ENCODE data around the gene SPATS2.

Gene SPATS2

DNA sequence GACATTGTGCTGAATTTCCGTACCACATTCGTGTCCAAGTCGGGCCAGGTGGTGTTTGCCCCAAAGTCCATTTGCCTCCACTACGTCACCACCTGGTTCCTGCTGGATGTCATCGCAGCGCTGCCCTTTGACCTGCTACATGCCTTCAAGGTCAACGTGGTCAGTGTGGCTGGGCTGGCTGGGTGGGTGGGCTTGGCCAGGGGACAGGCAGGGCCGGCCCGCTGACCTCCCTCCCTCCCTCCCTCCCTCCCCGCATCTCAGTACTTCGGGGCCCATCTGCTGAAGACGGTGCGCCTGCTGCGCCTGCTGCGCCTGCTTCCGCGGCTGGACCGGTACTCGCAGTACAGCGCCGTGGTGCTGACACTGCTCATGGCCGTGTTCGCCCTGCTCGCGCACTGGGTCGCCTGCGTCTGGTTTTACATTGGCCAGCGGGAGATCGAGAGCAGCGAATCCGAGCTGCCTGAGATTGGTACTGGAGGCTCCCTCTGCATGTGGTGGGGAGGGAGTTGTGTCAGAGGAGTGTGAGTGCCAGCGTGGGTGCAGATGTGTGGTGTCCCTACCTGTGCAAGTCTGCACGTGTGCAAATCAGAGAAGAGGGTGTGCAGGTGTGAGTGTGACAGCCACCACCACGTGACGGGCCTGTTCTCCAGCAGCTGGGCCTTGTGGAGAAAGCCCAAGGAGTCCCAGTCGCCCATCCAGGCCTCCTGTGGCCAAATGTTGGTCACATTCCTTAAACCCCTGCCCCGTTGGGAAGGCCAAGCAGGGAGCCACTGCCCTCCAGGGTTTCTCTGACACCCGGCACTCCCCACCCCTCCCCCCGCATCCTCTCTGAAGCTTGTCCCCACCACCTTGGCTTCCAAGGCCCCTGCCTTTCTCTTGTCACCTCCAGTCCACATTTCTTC lies 176.9 kb downstream of the SPATS2 start:
- peak; percentile 54 for DNase-seq

DNA sequence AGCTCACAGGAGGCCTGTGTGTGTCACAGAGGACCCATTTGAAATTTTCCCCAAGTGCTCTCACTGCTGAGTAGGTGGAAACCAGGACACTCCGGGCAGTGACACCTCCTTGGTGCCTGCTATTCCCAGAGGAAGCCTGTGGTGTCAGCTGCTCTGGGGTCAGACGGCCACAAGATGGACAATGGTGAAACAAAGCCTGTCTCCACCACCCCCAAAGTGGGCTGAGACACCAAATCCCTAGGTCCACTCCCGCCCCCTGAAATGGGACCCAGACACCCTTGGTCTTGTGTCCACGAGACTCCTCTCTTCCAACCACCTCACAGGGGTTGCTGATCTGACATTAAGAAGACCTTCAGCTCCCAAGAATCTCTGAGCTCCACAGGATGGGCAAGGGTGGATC lies 178.6 kb downstream of the SPATS2 start:
- peak; percentile 32 for DNase-seq

DNA sequence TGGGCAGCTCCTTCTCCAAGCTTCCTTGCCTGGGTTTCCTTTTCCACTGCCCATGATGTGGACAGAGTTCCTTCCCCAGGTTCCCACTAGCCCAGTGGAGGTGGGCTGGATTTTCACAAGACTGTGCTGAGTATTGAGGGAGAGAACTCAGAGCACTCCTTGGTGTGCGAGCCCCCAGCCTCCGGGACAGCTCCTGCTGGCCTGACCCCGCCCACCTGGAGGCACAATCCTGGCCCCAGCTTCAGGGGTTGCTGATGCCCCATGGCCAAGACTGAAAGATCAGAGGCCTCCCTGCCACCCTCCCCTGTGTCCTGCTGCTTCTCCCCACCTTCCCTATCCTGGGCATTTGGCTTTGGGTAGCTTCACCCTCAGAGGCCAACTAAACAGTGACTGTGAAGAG lies 179.2 kb downstream of the SPATS2 start:
- no peak for DNase-seq

DNA sequence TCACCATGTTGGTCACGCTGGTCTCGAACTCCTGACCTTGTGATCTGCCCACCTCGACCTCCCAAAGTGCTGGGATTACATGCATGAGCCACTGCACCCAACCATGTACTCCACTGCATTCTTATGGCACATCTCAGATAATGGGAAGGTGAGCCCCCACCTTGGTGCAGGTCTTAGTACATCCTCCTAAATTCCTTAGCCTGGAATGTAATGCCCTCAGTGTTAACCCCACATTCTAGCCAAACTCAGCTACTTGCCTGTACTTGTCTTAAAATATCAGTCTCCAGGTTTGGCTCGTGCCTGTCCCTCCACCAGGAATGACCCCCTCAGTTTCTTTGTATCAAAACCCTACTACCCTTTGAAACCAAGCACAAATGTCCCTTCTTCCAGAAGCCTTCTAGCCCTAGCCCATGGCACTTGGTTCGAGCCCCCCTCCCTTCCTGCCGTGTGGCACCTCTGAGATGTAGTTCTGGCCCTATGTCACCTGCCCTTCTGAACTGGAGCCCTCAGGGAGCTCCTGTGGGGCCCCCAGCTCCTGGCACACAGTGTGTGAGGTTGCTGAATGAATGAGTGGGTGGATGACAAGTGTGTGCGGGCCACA lies 179.9 kb downstream of the SPATS2 start:
- DNase-seq, result no peak

DNA sequence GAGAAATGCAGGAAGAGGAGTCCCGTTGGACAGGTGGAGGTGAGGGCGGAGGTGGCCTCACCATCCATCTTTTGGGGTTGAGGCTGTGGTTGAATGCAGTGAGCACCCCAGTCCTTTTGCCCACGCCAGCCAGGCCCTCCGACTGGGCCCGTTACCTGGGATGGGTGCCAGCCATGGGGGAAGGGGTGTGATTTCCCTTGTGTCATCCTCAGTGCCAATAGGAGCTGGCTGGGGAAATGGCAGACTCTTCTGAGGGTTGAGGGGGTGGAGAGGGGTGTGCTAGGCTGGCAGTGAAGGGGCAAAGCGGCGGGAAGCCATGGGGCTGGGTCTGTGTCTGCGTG lies 181.2 kb downstream of the SPATS2 start:
- no peak for DNase-seq

DNA sequence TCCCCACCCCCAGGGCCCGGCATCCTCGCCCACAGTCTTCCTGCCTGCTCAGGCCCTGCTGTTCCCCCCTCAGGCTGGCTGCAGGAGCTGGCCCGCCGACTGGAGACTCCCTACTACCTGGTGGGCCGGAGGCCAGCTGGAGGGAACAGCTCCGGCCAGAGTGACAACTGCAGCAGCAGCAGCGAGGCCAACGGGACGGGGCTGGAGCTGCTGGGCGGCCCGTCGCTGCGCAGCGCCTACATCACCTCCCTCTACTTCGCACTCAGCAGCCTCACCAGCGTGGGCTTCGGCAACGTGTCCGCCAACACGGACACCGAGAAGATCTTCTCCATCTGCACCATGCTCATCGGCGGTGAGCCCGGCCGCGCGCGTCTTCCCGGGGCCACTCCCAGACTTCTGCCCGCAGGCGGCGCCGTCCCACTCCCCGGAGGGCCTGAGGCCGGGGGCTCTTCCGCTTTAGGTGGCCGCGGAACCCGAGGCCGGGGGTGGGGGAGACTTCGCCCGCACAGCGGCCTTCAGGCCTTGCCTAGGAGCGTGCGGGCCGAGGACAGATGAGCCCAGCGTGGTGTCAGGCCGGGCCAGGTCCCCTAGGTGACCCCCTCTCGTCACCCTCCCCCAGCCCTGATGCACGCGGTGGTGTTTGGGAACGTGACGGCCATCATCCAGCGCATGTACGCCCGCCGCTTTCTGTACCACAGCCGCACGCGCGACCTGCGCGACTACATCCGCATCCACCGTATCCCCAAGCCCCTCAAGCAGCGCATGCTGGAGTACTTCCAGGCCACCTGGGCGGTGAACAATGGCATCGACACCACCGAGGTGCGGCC lies 181.8 kb downstream of the SPATS2 start:
- DNase-seq, result peak; percentile 82

DNA sequence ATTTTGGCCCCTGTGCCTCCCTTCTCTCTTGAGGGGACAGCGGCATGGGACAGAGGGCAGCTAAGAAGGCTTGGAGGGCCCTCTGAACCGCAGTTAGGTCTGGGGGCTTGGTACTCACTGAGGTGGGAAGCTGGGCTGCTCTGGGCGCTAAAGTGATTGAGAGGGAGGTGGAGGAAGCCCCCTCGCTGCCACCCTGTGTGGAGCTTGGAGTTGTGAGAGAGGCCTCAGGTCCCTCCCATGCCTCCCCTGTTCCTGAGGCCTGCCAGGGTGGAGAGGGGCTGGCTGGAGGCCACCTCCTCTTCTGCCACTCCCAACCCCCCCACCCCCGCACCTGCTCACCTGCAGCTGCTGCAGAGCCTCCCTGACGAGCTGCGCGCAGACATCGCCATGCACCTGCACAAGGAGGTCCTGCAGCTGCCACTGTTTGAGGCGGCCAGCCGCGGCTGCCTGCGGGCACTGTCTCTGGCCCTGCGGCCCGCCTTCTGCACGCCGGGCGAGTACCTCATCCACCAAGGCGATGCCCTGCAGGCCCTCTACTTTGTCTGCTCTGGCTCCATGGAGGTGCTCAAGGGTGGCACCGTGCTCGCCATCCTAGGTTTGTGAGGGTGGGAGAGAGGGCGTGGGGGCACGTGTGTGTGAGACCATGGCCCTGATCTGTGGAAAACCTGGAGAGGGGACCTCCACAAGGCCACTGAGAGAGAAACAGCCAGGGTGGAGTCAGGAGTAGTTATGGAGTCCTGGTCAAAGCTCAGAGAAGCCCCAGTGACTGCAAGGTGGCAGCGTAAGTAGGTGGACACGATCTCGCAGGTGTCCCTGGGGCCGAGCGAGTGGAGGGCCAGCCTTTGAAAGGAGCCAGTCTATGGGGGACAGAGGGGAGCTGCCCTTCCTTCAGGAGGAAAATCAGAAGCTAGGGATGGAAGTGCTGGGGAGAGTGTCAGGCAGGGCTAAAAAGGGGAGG lies 182.8 kb downstream of the SPATS2 start:
- DNase-seq, result peak; percentile 95

DNA sequence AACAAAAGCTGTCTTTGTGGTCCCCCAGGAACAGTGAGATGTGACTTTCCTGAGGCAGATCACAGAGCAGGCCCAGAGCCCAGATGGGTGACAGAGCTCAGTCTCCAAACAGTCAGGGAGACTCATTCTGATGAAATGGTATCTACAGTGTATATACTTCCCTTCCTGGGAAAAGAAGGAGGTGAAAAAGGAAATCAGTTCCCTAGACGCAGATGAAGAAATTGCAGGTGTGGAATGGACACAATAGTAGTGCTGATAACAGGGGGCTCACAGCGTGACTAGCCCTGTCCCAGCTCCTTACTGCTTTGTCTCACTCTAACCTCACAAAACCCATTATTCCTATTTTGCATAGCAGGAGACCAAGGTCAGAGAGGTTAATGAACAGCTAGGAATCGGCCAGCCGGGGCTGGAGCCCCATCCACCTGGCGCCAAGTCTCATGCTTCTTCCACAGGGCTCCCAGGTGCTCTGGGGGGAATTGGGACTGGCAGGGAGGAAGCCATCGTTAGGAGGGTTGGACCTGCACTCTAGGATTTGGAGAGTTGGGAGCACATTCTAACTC lies 183.5 kb downstream of the SPATS2 start:
- DNase-seq, result peak; percentile 51

DNA sequence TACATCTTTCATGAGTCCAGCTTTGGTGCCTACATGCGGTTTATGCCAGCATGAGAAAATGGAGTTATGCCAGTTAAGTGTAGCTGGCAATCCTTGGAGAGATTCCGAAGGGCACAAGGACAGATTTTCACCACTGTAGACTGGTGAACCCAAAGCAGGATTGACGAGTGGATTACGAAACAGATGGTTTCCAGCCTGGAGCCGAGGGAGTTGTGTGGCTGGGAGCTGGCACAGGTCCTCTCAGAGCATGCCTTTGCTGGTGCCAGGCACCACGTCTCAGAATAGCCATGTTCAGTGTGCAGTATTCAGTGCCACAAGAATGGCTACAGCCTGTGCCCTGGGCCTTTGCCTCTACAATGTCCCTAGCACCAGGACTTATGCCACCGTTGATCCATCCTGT lies 184.8 kb downstream of the SPATS2 start:
- DNase-seq, result no peak

DNA sequence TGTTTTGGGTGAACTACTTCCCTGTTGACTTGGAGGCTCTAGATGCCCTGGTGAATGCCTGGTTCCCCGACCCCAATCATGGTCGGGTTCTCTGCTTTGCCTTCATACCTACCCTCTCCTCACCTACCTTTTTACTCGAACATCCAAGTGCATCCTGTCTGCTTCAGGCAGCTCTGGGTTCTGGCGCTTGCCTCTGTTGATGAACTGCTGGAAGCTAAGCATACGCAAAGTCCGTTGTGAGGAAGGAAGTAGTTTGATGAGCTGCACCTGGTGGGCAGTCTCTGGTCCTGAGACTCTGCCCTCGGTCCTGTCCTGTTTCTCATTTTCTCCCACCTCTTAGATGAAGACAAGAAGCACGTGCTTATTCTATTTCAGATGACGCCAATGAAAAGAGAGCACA lies 185.2 kb downstream of the SPATS2 start:
- DNase-seq, result no peak

DNA sequence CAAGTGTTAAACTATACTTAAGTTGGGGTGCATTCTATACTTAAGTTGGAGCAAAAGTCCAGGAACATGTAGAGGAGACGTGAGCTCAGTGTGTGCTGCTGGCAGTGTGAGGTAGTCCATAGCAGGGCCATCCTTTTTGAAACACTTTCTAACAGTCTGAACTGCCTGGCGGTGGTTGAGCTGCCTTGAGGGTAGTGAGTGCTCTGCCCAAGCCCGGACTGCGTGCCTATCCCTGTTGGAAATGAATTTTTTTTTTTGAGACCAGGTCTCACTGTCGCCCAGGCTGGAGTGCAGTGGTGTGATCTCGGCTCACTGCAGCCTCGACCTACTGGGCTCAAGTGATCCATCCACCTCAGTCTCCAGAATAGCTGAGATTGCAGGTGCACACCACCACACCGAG lies 185.6 kb downstream of the SPATS2 start:
- DNase-seq, result no peak

DNA sequence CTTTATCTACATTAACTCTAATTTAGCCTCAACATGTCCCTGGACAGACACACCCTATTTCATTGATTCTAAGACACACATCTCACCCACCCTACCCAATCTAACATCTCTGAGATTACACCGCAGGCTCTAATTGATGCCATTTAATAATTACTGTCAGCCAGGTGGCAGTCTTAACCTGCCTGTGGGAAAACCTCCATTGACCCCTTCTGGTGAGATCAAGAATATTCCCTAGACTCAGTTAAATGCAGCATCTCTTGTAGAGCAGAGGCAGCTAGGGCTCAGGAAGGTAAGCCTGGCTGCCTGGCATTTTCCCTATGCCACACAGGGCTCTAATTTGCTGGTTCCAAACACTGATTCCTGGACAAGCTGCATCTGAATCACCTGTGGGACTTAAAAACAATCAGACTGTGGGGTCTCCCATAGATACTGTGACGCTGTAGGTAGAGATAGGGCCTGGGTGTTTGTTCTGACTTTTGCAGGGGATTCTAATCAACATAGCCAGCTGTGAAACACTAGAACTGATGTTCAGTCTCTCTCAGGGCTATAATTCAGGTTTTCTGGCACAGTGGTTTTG lies 186.3 kb downstream of the SPATS2 start:
- DNase-seq, result peak; percentile 78

DNA sequence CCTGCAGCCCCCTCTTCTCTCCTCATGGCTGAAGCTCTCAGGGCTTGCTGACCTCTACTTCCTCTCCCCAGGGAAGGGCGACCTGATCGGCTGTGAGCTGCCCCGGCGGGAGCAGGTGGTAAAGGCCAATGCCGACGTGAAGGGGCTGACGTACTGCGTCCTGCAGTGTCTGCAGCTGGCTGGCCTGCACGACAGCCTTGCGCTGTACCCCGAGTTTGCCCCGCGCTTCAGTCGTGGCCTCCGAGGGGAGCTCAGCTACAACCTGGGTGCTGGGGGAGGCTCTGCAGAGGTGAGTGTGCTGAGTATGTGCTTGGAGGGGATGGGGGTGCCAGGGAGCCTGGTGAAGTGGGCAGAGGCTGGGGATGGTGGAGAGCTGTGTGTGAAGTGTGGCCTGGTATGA lies 187.0 kb downstream of the SPATS2 start:
- DNase-seq, result no peak

DNA sequence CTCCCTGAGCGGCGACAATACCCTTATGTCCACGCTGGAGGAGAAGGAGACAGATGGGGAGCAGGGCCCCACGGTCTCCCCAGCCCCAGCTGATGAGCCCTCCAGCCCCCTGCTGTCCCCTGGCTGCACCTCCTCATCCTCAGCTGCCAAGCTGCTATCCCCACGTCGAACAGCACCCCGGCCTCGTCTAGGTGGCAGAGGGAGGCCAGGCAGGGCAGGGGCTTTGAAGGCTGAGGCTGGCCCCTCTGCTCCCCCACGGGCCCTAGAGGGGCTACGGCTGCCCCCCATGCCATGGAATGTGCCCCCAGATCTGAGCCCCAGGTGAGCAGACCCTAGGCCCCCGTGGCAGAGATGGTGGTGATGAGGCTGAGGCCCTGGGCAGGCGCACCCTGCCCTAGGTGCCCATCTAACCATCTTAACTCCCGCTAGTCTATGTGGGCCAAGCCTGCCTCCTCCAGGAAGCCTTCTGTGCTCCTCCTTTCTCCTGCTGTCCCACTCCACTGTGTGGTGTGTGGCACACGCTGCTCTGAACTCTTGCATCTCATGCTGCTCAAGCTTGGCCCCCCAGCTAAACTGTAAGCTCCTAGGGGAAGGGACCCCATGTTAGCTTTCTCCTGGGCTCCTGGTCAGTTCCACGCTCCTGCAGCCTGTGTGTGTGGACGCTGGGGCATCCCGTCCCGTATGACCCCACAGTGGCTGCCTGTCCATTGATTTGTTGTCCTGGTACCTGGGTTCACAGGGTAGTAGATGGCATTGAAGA lies 188.5 kb downstream of the SPATS2 start:
- DNase-seq, result no peak

DNA sequence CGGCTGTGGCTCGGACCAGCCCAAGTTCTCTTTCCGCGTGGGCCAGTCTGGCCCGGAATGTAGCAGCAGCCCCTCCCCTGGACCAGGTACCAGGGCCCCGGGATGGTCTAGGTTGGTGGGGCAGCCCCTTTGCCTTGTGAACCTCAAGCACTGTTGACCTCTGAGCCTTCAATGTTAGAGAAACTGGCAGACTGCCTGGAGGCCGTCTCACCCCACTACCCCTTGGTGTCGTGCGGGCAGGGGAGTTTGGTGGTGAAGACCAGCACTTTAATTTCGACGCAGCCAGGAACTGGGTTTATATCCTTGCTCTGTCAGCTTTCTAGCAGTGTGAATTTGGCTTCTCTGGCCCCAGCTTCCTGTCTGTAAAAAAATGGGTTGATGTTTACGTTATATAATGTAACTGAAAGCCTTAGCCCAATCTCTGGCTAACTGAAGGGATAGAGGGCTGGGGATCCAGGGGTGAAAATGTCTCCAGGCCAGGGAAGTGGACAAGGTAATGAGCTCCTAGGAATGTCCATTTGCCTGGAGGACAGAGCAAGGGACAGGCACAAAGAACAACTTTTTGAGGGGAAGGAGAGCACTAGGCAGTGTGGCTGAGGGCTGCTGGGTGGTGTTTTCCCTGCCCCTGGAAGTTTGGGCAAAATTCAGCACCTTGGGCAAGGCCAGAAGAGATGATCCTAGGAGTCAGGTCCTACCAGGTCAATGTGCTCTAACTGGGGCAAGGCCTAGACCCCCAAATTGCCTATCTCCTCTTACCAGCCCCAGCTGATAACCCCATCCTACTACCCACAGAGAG lies 189.3 kb downstream of the SPATS2 start:
- no peak for DNase-seq

DNA sequence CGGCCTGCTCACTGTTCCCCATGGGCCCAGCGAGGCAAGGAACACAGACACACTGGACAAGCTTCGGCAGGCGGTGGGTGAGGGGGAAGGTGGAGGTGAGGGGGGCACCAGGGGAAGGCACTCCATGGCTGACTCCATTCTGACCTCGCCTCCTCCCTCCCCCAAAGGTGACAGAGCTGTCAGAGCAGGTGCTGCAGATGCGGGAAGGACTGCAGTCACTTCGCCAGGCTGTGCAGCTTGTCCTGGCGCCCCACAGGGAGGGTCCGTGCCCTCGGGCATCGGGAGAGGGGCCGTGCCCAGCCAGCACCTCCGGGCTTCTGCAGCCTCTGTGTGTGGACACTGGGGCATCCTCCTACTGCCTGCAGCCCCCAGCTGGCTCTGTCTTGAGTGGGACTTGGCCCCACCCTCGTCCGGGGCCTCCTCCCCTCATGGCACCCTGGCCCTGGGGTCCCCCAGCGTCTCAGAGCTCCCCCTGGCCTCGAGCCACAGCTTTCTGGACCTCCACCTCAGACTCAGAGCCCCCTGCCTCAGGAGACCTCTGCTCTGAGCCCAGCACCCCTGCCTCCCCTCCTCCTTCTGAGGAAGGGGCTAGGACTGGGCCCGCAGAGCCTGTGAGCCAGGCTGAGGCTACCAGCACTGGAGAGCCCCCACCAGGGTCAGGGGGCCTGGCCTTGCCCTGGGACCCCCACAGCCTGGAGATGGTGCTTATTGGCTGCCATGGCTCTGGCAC lies 190.1 kb downstream of the SPATS2 start:
- DNase-seq, result no peak

DNA sequence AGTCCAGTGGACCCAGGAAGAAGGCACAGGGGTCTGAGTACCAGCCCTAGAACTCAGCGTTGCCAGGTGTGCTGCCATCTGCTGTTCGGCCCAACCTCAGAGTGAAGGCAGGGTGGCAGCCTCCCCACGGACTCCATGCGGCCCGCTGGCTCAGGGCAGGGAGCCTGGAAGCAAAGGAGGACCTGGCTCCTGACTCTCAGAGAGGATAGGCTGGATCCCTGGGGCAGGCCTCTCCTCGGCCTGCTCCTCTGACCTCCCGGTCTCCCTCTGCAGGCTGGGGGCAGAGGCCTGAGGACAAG lies 190.6 kb downstream of the SPATS2 start:
- peak; percentile 51 for DNase-seq

DNA sequence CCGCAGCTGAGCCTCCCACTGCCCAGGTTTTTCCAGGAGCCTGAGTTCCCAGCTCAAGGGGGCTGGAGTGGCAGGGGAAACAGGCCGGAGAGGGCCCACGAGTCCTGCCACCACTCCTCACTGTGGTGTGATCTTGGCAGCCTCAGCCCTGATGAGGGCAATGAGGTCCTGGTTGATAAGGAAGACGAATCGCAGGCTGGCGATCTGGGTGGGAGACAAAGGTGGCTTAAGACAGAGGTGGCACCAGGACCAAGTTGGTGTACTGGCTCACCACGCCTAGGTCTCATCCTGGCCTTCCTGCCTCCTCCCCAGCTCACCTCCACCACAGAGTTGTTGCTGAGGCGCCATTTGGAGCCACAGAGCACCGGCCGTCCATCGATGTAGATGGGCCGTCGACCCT lies 191.3 kb downstream of the SPATS2 start:
- no peak for DNase-seq

DNA sequence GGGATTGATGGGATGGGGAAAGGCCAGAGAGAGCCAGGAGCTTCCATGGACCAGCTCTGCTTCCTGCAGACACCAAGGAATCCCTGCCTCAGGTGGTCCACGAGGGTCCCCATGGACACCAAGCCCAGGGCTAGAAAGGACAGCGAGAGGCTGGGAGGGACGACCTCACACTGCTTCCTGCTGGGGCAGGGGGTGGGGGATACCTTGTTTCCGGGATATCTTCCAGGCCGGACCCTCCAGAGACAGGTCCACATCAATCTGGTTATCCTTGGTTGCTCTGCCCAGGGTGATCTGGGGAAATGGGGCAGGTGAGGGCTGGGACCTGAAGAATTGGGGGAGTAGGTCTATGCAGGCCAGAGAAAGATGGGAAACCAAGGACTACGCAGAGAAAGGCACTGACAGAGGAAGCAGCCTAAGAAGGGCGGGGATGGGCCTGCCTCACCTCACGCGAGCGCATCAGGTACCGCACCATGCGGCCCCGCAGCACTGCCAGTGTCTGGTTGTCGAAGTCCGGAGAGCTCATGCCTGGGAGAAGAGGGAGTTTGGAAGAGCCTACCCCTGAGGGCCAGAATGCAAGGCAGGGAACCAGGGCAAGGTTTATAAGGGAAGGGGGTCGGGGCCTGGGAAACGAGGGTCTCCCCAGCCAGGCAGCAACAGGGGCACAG lies 191.9 kb downstream of the SPATS2 start:
- DNase-seq, result no peak

Data from DMS53 (cell line).